ENCODE results near the gene KLHDC7B.

DNA sequence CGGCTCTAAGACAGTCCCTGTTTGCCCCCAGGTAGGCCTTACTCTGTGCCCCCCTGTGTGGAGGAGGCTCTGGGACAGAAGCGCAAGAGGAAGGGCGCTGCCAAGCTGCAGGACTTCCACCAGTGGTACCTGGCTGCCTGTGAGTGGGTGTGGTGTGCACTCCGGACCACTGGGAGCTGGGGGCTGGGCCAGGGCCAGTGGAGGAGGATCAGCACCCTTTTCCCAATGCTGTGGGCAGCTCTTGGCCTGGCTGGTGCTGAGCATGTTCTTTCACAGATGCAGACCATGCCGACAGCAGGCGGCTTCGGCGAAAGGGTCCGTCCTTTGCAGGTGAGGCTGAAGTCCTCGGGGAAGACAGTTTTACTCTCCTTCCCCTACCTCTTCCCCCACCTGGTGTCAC is 24.0 kb upstream of the KLHDC7B start:
- TF ChIP-seq CTCF (IDR thresholded peaks at IDR 0.05) (no peak), POLR2A (IDR thresholded peaks at IDR 0.05) (no peak), EP300 (IDR thresholded peaks at IDR 0.05) (no peak)

Measured in tibial nerve (tissue), 4 donors.